Measurements from ENCODE around the gene LUC7L3. TPM values are rescaled to one million over a fixed set of nuclear protein-coding genes. Genes with fewer than 3 reads are reported as not detected.
"Not testable (repeated sequence)": the region's sequence is repeated elsewhere in the genome, so short reads cannot be mapped to it uniquely, and the experiment has no call there.

LUC7L3 gene
- total RNA-seq, 1 donor from 2014 or later = 17.1 TPM

- DNase-seq (ENCODE audit: low read depth in 2 of 2) = no peak
Measured at GRCh38 chr17:50781167-50781566, 61.8 kb downstream of the LUC7L3 start.

GRCh38 chr17:50783193-50783660 lies 63.8 kb downstream of the LUC7L3 start:
- peak; percentile 89 to 91 for DNase-seq (ENCODE audit: low read depth in 2 of 2)

DNA sequence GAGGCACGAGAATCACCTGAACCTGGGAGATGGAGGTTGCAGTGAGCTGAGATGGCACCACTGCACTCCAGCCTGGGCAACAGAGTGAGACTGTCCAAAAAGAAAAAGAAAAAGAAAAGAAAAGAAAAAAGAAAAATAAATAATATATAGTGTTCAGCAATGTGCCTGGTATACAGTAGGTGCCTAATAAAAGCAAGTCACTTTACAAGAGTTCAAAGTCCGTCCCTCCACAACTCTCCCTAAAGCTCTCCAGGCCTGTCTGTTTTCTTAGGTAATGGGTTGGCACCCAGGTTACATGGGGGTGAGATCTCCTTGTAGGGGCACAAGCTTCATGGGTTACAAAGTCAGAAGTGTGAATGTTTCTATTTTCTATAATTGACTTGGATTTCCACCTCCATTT lies 64.5 kb downstream of the LUC7L3 start:
- no peak for DNase-seq (ENCODE audit: low read depth in 2 of 2)

- DNase-seq (ENCODE audit: low read depth in 2 of 2) = no peak
Measured at GRCh38 chr17:50785126-50785525, 65.7 kb downstream of the LUC7L3 start.

GRCh38 chr17:50785946-50786570 lies 66.7 kb downstream of the LUC7L3 start:
- DNase-seq (ENCODE audit: low read depth in 2 of 2) = peak; percentile 20 to 31

DNA sequence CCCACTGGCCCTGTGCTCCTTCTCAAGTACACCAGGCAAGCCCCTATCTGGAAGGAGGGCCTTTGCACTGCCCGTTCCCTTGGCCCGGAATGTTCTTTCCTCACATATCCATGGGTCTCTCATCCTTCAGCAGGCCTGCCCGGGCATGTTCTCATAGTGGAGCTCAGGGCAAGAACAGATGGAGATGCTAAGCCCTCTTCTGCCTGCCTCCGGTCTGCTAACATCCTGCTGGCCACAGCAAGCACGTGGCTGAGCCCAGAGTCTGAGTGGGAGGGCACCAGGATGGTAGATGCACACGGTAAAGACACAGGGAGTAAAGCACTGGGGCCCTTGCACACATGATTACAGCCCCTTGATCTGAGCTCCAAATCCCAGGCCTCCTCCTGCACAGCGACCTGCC lies 67.7 kb downstream of the LUC7L3 start:
- DNase-seq (ENCODE audit: low read depth in 2 of 2) = no peak

DNA sequence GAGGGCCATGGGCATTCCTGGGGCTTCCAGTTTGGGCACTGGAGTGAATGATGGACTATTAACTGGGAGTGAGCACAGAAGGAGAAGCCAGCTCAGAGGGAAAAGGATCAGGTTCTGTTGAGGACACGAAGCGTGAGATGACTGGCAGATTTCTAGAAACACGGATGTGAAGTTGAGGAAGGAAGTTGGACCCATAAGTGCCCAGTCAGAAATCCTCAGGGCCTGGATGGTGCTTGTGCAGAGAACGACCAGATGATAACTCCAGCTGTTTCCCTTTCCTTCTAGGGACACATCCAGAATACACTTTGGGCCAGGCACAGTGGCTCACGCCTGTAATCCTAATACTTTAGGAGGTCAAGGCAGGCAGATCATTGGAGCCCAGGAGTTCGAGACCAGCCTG lies 71.2 kb downstream of the LUC7L3 start:
- no peak for DNase-seq (ENCODE audit: low read depth in 2 of 2)

GRCh38 chr17:50792132-50792531 lies 72.7 kb downstream of the LUC7L3 start:
- no peak for DNase-seq (ENCODE audit: low read depth in 2 of 2)

DNA sequence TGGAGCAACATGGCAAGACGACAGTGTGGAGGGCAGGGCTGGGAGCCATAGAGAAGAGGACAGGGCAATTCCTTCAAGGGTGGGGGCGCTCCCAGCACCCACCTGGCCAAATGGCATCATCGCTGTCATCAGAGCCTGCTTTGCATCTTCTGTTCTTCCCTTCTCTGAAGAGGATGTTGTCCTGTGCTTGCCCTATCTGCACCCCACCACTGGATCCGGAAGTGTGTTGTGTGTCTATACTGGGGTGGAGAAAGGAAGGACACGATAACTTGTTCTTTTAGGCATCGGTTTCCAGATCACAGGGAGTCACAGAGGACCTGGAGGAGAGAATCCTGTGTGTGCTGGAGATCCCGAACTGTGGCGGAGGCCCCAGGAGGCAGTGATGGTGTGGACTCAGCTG lies 73.6 kb downstream of the LUC7L3 start:
- DNase-seq (ENCODE audit: low read depth in 2 of 2) = no peak

DNA sequence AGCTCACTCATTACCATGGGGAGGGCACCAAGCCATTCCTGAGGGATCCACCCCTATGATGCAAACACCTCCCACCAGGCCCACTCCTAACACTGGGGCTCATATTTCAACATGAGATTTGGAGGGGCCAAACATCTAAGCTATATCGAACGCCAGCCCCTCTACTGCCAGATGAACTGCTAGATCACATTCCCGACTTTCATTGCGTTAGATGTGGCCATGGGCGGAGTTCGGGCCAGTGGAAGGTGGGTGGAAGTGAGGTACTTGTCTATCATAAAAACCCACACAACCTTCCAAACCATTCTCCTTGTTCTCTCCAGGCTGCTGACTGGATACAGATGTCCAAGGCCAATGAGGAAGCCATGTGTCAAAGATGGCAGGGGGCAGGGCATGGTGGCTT lies 75.0 kb downstream of the LUC7L3 start:
- no peak for DNase-seq (ENCODE audit: low read depth in 2 of 2)

DNA sequence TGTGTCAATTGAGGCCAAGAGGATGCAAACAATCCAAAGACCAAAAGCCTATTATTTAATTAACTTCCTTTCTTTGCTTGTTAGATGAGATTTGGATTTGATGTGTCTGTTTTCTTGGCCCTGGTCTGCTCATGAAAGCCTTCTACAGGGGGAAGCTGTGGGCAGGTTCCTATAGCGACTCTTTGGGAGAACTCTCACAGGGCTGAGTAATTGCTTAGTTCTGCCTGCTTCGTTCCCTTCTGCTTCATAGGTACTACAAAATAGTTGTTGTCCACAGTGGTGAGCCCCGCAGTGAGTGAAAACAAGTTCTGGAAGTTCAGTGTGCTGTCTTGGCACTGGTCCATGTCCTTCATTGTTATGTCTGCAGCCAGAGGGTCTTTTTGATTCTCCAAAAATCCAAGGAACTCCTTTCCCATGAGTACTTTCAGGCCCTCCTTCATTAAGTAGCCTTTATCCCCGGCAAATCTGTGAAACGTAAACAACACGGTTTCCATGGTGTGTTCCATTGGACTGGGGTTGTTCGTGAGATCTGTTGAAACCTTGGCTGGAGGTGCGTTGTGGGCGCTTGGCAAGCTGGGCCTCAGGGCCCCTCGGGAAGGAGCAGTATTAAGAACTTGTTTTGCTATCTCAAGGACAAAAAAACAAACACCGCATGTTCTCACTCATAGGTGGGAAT lies 77.9 kb downstream of the LUC7L3 start:
- peak in 1 of 2 donors; percentile 11 for DNase-seq (ENCODE audit: low read depth in 2 of 2)

DNA sequence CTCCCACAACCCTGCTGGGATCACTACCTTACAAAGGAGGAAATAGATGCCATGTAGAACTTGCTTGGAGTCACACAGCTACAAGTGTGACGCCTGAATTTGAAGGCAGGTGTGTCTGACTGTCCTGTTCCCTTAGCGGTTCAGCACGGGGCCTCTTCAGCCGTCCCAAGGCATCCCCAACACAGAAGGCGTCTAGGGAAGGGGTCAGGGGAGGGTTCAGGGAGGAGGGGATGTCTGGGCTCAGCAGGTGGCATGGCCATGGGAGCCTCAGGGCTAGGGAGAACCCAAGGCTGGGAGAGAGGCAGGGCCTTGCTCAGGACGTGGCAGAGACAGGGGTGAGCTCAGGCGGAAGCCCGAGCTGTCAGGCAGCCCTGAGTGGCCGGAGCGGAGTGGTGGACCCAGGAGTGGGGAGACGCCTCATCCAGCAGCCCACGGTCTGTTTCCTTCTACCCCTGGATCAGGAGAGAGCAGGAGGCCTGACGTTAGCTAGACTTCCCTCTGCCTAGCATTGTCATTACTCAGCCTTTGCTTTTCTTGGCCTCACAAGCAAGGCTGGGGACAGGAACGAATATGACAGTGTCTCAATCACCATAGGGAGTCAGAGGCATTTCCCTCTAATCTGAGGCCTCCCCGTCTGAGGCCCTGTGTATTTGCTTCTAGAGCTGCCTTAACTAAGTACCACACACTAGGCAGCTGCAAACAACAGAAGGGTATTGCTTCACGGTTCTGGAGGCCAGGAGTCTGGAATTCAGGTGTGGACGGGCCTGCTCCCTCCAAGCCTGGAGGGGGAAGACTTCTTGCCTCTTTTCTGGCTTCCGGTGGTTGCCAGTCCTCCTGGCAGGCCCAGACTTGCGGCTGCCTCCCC lies 79.3 kb downstream of the LUC7L3 start:
- no peak for DNase-seq (ENCODE audit: low read depth in 2 of 2)

- DNase-seq (ENCODE audit: low read depth in 2 of 2) = no peak
Measured at GRCh38 chr17:50799582-50799981, 80.2 kb downstream of the LUC7L3 start.

- no peak for DNase-seq (ENCODE audit: low read depth in 2 of 2)
Measured at GRCh38 chr17:50800196-50800700, 80.8 kb downstream of the LUC7L3 start.

- DNase-seq (ENCODE audit: low read depth in 2 of 2) = no peak
Measured at GRCh38 chr17:50802609-50803571, 83.5 kb downstream of the LUC7L3 start.

DNA sequence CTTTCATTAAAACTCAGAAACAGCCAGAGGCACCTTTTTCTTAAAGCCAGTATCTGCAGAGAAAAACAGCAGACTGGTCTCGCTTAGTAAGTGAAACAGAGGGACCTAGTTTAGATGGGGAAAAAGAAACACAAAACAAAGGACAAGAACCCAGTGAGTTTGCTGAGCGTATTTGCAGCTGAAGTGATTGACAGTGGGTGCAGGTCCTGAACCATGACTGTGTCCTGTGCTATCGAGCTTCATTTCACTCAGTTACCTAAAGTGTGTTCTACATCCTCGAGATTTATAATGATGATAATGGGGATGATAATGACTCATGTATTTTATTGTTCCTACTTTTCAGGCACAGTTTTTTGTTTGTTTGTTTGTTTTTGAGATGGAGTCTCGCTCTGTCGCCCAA lies 84.3 kb downstream of the LUC7L3 start:
- no peak for DNase-seq (ENCODE audit: low read depth in 2 of 2)

- not testable (repeated sequence) for DNase-seq (ENCODE audit: low read depth in 2 of 2)
Measured at GRCh38 chr17:50804749-50805475, 85.5 kb downstream of the LUC7L3 start.

GRCh38 chr17:50805486-50805885 lies 86.1 kb downstream of the LUC7L3 start:
- DNase-seq (ENCODE audit: low read depth in 2 of 2) = no peak
